T-cell (primary cell): ENCODE measurements around the gene ARAP3. TPM values are rescaled to one million over a fixed set of nuclear protein-coding genes. Genes with fewer than 3 reads are reported as not detected.

Experiments
- ATAC-seq, 4 experiments: fragments of 200-7000 bp in 3 of 4; fragments of 150-1000 bp in 1 of 4; cut with Tn5 transposase; replicated peaks in 1 of 4; 1 replicate in 3 of 4; 2 replicates in 1 of 4; pipeline ENCODE4 v1.10.0; 2021; ENCODE audit warnings: moderate library complexity in 3 of 4, mild to moderate bottlenecking in 2 of 4, moderate number of reproducible peaks in 1 of 4
- CTCF ChIA-PET, 2 donors: fragments of 300-600 bp; sonication (Branson Sonifier 250); formaldehyde crosslinking; loops; one replicate each; lab custom pipeline; 2022; ENCODE audit warnings: antibody characterized with exemption in 2 of 2; lab: Charles Lee
- POLR2A ChIA-PET, 2 donors: fragments of 300-600 bp; sonication (Branson Sonifier 250); formaldehyde crosslinking; loops; one replicate each; lab custom pipeline; 2022; ENCODE audit warnings: antibody characterized with exemption in 2 of 2; lab: Charles Lee
- DNase-seq, 35 experiments: peaks; one replicate each; pipeline versions ENCODE4 v3.0.0 to v3.0.0-alpha.2; 2013 to 2023
- H3K27ac ChIP-seq: one replicate; pipeline ENCODE4 v1.5.1; 2013; ENCODE audit warnings: low read length
- H3K27me3 ChIP-seq, 2 experiments: replicated peaks in 1 of 2; 1 replicate in 1 of 2; 2 replicates in 1 of 2; pipeline versions ENCODE4 v1.6.1 to v1.7.0; 2013; ENCODE audit warnings: low read length in 1 of 2, mixed read lengths in 1 of 2; ENCODE audit not compliant: control insufficient read depth in 2 of 2, insufficient read depth in 2 of 2; ENCODE audit errors: extremely low read depth in 1 of 2
- H3K36me3 ChIP-seq, 2 donors: 1 replicate in 1 of 2; 2 replicates in 1 of 2; pipeline versions ENCODE4 v1.6.1 to v1.7.0; 2013; ENCODE audit warnings: low read length in 1 of 2; ENCODE audit not compliant: control insufficient read depth in 2 of 2, insufficient read depth in 1 of 2; ENCODE audit errors: extremely low read depth in 1 of 2
- H3K4me1 ChIP-seq, 2 experiments: 1 replicate in 1 of 2; 2 replicates in 1 of 2; pipeline versions ENCODE4 v1.6.1 to v1.7.0; 2013; ENCODE audit warnings: low read length in 2 of 2, mixed read lengths in 1 of 2; ENCODE audit not compliant: insufficient read depth in 2 of 2, control insufficient read depth in 1 of 2; ENCODE audit errors: extremely low read depth in 1 of 2
- H3K4me3 ChIP-seq, 2 donors: 1 replicate in 1 of 2; 2 replicates in 1 of 2; pipeline versions ENCODE4 v1.5.1 to v1.7.0; 2013; ENCODE audit warnings: mild to moderate bottlenecking in 2 of 2, low read length in 1 of 2, moderate library complexity in 1 of 2; ENCODE audit not compliant: control insufficient read depth in 1 of 2; ENCODE audit errors: extremely low read depth in 1 of 2
- H3K9me3 ChIP-seq: 2 replicates; pipeline ENCODE4 v1.7.0; 2013
- H3K27ac Mint-ChIP-seq, 2 donors: one replicate each; pipeline ENCODE4 v1.8.0; 2020 to 2021; ENCODE audit warnings: mild to moderate bottlenecking in 2 of 2, mixed read lengths in 2 of 2
- H3K27me3 Mint-ChIP-seq, 2 donors: one replicate each; pipeline ENCODE4 v1.8.0; 2021 to 2022; ENCODE audit warnings: mixed read lengths in 2 of 2
- H3K36me3 Mint-ChIP-seq: one replicate; pipeline ENCODE4 v1.8.0; 2021; ENCODE audit warnings: mixed read lengths
- H3K4me1 Mint-ChIP-seq, 3 donors: one replicate each; pipeline ENCODE4 v1.8.0; 2020 to 2022; ENCODE audit warnings: mixed read lengths in 3 of 3, mild to moderate bottlenecking in 1 of 3
- H3K4me3 Mint-ChIP-seq, 3 donors: one replicate each; pipeline ENCODE4 v1.8.0; 2020 to 2022; ENCODE audit warnings: mild to moderate bottlenecking in 3 of 3, mixed read lengths in 3 of 3, moderate library complexity in 3 of 3
- H3K9me3 Mint-ChIP-seq, 3 donors: one replicate each; pipeline ENCODE4 v1.8.0; 2020 to 2022; ENCODE audit warnings: mixed read lengths in 3 of 3
- WGBS: methylation state at CpG from one replicate; pipeline ENCODE4 v1.1.5; 2013; ENCODE audit warnings: missing lambda C conversion rate; ENCODE audit not compliant: insufficient coverage; 5-methylcytosine and 5-hydroxymethylcytosine counted together
- total RNA-seq, 35 experiments: library from RNA in 6 of 35; stranded (reverse) in 6 of 35; fragments of 120-200 nt in 1 of 35; gene quantifications; one replicate each; pipeline versions ENCODE4 v1.2.1 to v1.2.4 and lab custom pipeline; 2013 to 2026

ARAP3 gene
- total RNA-seq, 5 donors from 2014 or later (not counting 1 experiment from before 2014, with no cell fraction given), result 1.2 to 25.6 (median 20.5) TPM

- ChIA-PET CTCF (no interaction called here), POLR2A (interaction anchor here in 1 of 2 donors (0.7 kb wide), 1 partner anchor 1070 kb away, joined by 6 read pairs; no protein-coding TSS in a partner anchor)
- no peaks in the 10 kb centered on the region for H3K36me3 Mint-ChIP-seq
Observed at GRCh38 chr5:141711687-141712086, 29.7 kb upstream of the ARAP3 start.

GRCh38 chr5:141709699-141710267, 27.8 kb upstream of the ARAP3 start:
- CTCF ChIA-PET, result interaction anchor here (0.8 to 1.5 kb wide), 3 partner anchors 8 to 170 kb away, joined by 3 to 5 read pairs (median 3); no protein-coding TSS in a partner anchor
- H3K4me1 Mint-ChIP-seq, result no peaks in the 10 kb centered on the region
- POLR2A ChIA-PET, result no interaction called here

More at GRCh38 chr5:141711687-141712086, 29.7 kb upstream of the ARAP3 start:
- no peaks in the 10 kb centered on the region for H3K36me3 ChIP-seq
- peaks cover 4 to 12% of the 10 kb centered on the region in 2 donors for H3K27me3 Mint-ChIP-seq
- no CpG with 5 or more reads among the region's 6 CpGs for WGBS
- ATAC-seq (no peak), DNase-seq (no peak)
- no peaks in the 10 kb centered on the region for H3K4me1 Mint-ChIP-seq
- H3K4me1 ChIP-seq, result no peaks in the 10 kb centered on the region
- H3K9me3 ChIP-seq, result no peaks in the 10 kb centered on the region
- H3K9me3 Mint-ChIP-seq, result no peaks in the 10 kb centered on the region
- H3K27me3 ChIP-seq, result peaks cover 0 to 22% of the 10 kb centered on the region in 2 experiments
- H3K4me3 ChIP-seq, result no peak overlapping the region
- H3K4me3 Mint-ChIP-seq, result no peak overlapping the region
- no peak overlapping the region for H3K27ac ChIP-seq
- no peak overlapping the region for H3K27ac Mint-ChIP-seq

GRCh38 chr5:141708016-141708415, 26.0 kb upstream of the ARAP3 start:
- no peak overlapping the region for H3K4me3 Mint-ChIP-seq
- H3K4me1 Mint-ChIP-seq, result peaks cover 0 to 3% (median 3%) of the 10 kb centered on the region in 3 donors
- ATAC-seq (no peak), DNase-seq (no peak)
- H3K9me3 Mint-ChIP-seq, result no peaks in the 10 kb centered on the region
- Histone ChIP-seq H3K4me3 (no peak overlapping the region), H3K9me3 (no peaks in the 10 kb centered on the region), H3K4me1 (peaks cover 0 to 4% of the 10 kb centered on the region in 2 experiments), H3K27ac (no peak overlapping the region), H3K27me3 (peaks cover 13 to 15% of the 10 kb centered on the region in 2 experiments), H3K36me3 (no peaks in the 10 kb centered on the region)
- ChIA-PET CTCF (no interaction called here), POLR2A (no interaction called here)
- no peak overlapping the region for H3K27ac Mint-ChIP-seq
- peaks cover 8 to 12% of the 10 kb centered on the region in 2 donors for H3K27me3 Mint-ChIP-seq
- H3K36me3 Mint-ChIP-seq, result no peaks in the 10 kb centered on the region
- WGBS, result no CpG with 5 or more reads among the region's 9 CpGs

More at GRCh38 chr5:141709699-141710267, 27.8 kb upstream of the ARAP3 start:
- DNase-seq, result no peak
- no peaks in the 10 kb centered on the region for H3K36me3 ChIP-seq
- H3K9me3 Mint-ChIP-seq, result no peaks in the 10 kb centered on the region
- no peaks in the 10 kb centered on the region for H3K4me1 ChIP-seq
- ATAC-seq, result no peak
- no peak overlapping the region for H3K4me3 ChIP-seq
- H3K27ac ChIP-seq, result no peak overlapping the region
- 63% methylated on average over 4 of the region's 6 CpGs for WGBS
- H3K27ac Mint-ChIP-seq, result no peak overlapping the region
- peaks cover 4 to 12% of the 10 kb centered on the region in 2 donors for H3K27me3 Mint-ChIP-seq
- no peak overlapping the region for H3K4me3 Mint-ChIP-seq
- H3K27me3 ChIP-seq, result peaks cover 5 to 10% of the 10 kb centered on the region in 2 experiments
- H3K36me3 Mint-ChIP-seq, result no peaks in the 10 kb centered on the region
- H3K9me3 ChIP-seq, result no peaks in the 10 kb centered on the region

- DNase-seq, result no peak
- H3K4me1 ChIP-seq, result peaks cover 0 to 9% of the 10 kb centered on the region in 2 experiments
- no peak for ATAC-seq
- H3K27ac ChIP-seq, result no peak overlapping the region
- H3K9me3 ChIP-seq, result no peaks in the 10 kb centered on the region
- Mint-ChIP-seq H3K36me3 (no peaks in the 10 kb centered on the region), H3K27ac (no peak overlapping the region), H3K9me3 (no peaks in the 10 kb centered on the region), H3K27me3 (peaks cover 8 to 12% of the 10 kb centered on the region in 2 donors), H3K4me3 (no peak overlapping the region), H3K4me1 (peaks cover 0 to 6% (median 4%) of the 10 kb centered on the region in 3 donors)
- peaks cover 13 to 19% of the 10 kb centered on the region in 2 experiments for H3K27me3 ChIP-seq
- no peak overlapping the region for H3K4me3 ChIP-seq
- ChIA-PET CTCF (interaction anchor here in 1 of 2 donors (0.6 kb wide), 1 partner anchor 1593 kb away, joined by 3 read pairs; no protein-coding TSS in a partner anchor), POLR2A (no interaction called here)
- H3K36me3 ChIP-seq, result no peaks in the 10 kb centered on the region
- WGBS, result 84% methylated on average over 3 of the region's 8 CpGs
Observed at GRCh38 chr5:141707510-141707909, 25.5 kb upstream of the ARAP3 start.

- H3K27ac ChIP-seq, result no peak overlapping the region
- no peak overlapping the region for H3K4me3 ChIP-seq
- CTCF ChIA-PET, result no interaction called here
- H3K9me3 Mint-ChIP-seq, result no peaks in the 10 kb centered on the region
- no peaks in the 10 kb centered on the region for H3K9me3 ChIP-seq
- DNase-seq, result no peak
- H3K4me1 Mint-ChIP-seq, result peaks cover 8 to 16% (median 15%) of the 10 kb centered on the region in 3 donors
- H3K4me3 Mint-ChIP-seq, result no peak overlapping the region
- no peaks in the 10 kb centered on the region for H3K36me3 ChIP-seq
- peaks cover 13 to 33% of the 10 kb centered on the region in 2 experiments for H3K27me3 ChIP-seq
- WGBS, result 5% methylated on average over 2 of the region's 3 CpGs
- no peaks in the 10 kb centered on the region for H3K36me3 Mint-ChIP-seq
- ATAC-seq, result no peak
- H3K27ac Mint-ChIP-seq, result no peak overlapping the region
- peaks cover 11 to 14% of the 10 kb centered on the region in 2 donors for H3K27me3 Mint-ChIP-seq
- H3K4me1 ChIP-seq, result peaks cover 6 to 23% of the 10 kb centered on the region in 2 experiments
- POLR2A ChIA-PET, result no interaction called here
Observed at GRCh38 chr5:141706121-141706520, 24.1 kb upstream of the ARAP3 start.

GRCh38 chr5:141705469-141705868, 23.4 kb upstream of the ARAP3 start:
- Mint-ChIP-seq H3K27ac (no peak overlapping the region), H3K27me3 (peaks cover 9 to 11% of the 10 kb centered on the region in 2 donors), H3K4me3 (no peak overlapping the region), H3K9me3 (no peaks in the 10 kb centered on the region), H3K36me3 (no peaks in the 10 kb centered on the region), H3K4me1 (peaks cover 8 to 17% (median 15%) of the 10 kb centered on the region in 3 donors)
- no peak overlapping the region for H3K27ac ChIP-seq
- no peak overlapping the region for H3K4me3 ChIP-seq
- DNase-seq, result no peak
- H3K4me1 ChIP-seq, result peaks cover 6 to 24% of the 10 kb centered on the region in 2 experiments
- ChIA-PET CTCF (no interaction called here), POLR2A (no interaction called here)
- peaks cover 20 to 33% of the 10 kb centered on the region in 2 experiments for H3K27me3 ChIP-seq
- no peak for ATAC-seq
- H3K36me3 ChIP-seq, result no peaks in the 10 kb centered on the region
- no peaks in the 10 kb centered on the region for H3K9me3 ChIP-seq
- 43% methylated on average over 1 of the region's 1 CpG for WGBS
